HFFc6 (cell line): ENCODE data around the gene KRTAP2-2. TPM values are rescaled to one million over a fixed set of nuclear protein-coding genes. Genes with fewer than 3 reads are reported as not detected.

ENCODE experiments used
- DNase-seq: peaks from one replicate; pipeline ENCODE4 v3.0.0-alpha.2; 2018
- H3K27ac Mint-ChIP-seq: 2 replicates; pipeline ENCODE4 v1.8.0; 2020; ENCODE audit warnings: mild to moderate bottlenecking, mixed read lengths
- H3K27me3 Mint-ChIP-seq: 2 replicates; pipeline ENCODE4 v1.8.0; 2021; ENCODE audit warnings: mild to moderate bottlenecking, moderate library complexity, mixed read lengths; ENCODE audit not compliant: insufficient read depth
- H3K36me3 Mint-ChIP-seq: 2 replicates; pipeline ENCODE4 v1.8.0; 2021; ENCODE audit warnings: low read depth, mixed read lengths
- H3K4me1 Mint-ChIP-seq: 2 replicates; pipeline ENCODE4 v1.8.0; 2020; ENCODE audit warnings: low read depth, mixed read lengths
- H3K4me3 Mint-ChIP-seq: 2 replicates; pipeline ENCODE4 v1.8.0; 2020; ENCODE audit warnings: mild to moderate bottlenecking, moderate library complexity, mixed read lengths
- H3K9me3 Mint-ChIP-seq: 2 replicates; pipeline ENCODE4 v1.8.0; 2020; ENCODE audit warnings: mild to moderate bottlenecking, mixed read lengths
- CTCF ChIP-seq: fragments of 200-600 bp; sonication (generic); IDR thresholded peaks from 2 replicates; pipeline ENCODE4 v1.5.0; 2021; ENCODE audit warnings: antibody characterized with exemption, mild to moderate bottlenecking
- total RNA-seq, 6 experiments: library from RNA; stranded (reverse); fragmentation: NEBNext Ultra II Directional; extraction: Animal tissue kit (Norgen Biotek cat#: 25700); gene quantifications; 2 replicates in 1 of 6; 3 replicates in 5 of 6; pipeline ENCODE4 v1.2.3, GENCODE V29; 2021

KRTAP2-2 gene
- total RNA-seq, 6 experiments from 2014 or later = 0.46 to 0.96 (median 0.53) TPM; not detected in 2

- H3K4me1 Mint-ChIP-seq = peaks cover 37% of the 10 kb centered on the region
Observed at GRCh38 chr17:41015454-41015853, 39.6 kb downstream of the KRTAP2-2 start.

GRCh38 chr17:41013606-41014005, 41.4 kb downstream of the KRTAP2-2 start:
- no peaks in the 10 kb centered on the region for H3K27me3 Mint-ChIP-seq
- peak overlapping the region; percentile 55 for H3K4me3 Mint-ChIP-seq
- peak; percentile 52 for DNase-seq
- peak overlapping the region; percentile 64 for H3K27ac Mint-ChIP-seq
- H3K36me3 Mint-ChIP-seq = no peaks in the 10 kb centered on the region
- TF ChIP-seq CTCF = no peak
- no peaks in the 10 kb centered on the region for H3K9me3 Mint-ChIP-seq
- peaks cover 42% of the 10 kb centered on the region for H3K4me1 Mint-ChIP-seq

More at GRCh38 chr17:41015454-41015853, 39.6 kb downstream of the KRTAP2-2 start:
- Mint-ChIP-seq H3K27me3 (no peaks in the 10 kb centered on the region), H3K4me3 (no peak overlapping the region), H3K27ac (no peak overlapping the region), H3K9me3 (no peaks in the 10 kb centered on the region), H3K36me3 (no peaks in the 10 kb centered on the region)
- no peak for TF ChIP-seq CTCF
- DNase-seq = no peak

- H3K27me3 Mint-ChIP-seq = no peaks in the 10 kb centered on the region
- H3K4me1 Mint-ChIP-seq = peaks cover 44% of the 10 kb centered on the region
- peak; percentile 78 for DNase-seq
- peak overlapping the region; percentile 68 for H3K27ac Mint-ChIP-seq
- no peak for TF ChIP-seq CTCF
- no peaks in the 10 kb centered on the region for H3K36me3 Mint-ChIP-seq
- peak overlapping the region; percentile 55 for H3K4me3 Mint-ChIP-seq
- no peaks in the 10 kb centered on the region for H3K9me3 Mint-ChIP-seq
Observed at GRCh38 chr17:41013181-41013580, 41.8 kb downstream of the KRTAP2-2 start.

GRCh38 chr17:41012326-41013120, 42.5 kb downstream of the KRTAP2-2 start:
- Mint-ChIP-seq H3K4me3 (peak overlapping the region; percentile 22), H3K9me3 (no peaks in the 10 kb centered on the region), H3K36me3 (no peaks in the 10 kb centered on the region), H3K4me1 (peaks cover 41% of the 10 kb centered on the region), H3K27me3 (no peaks in the 10 kb centered on the region), H3K27ac (peak overlapping the region; percentile 68)
- TF ChIP-seq CTCF = no peak
- DNase-seq = no peak

GRCh38 chr17:41010441-41010840, 44.6 kb downstream of the KRTAP2-2 start:
- no peaks in the 10 kb centered on the region for H3K36me3 Mint-ChIP-seq
- no peak for DNase-seq
- H3K9me3 Mint-ChIP-seq = no peaks in the 10 kb centered on the region
- no peak overlapping the region for H3K4me3 Mint-ChIP-seq
- no peaks in the 10 kb centered on the region for H3K27me3 Mint-ChIP-seq
- H3K4me1 Mint-ChIP-seq = peaks cover 32% of the 10 kb centered on the region
- TF ChIP-seq CTCF = no peak
- no peak overlapping the region for H3K27ac Mint-ChIP-seq
